ENCODE measurements around the gene SNCB.

Gene SNCB

GRCh38 chr5:176674799-176675198 lies 44.5 kb upstream of the SNCB start:
- H4K20me1 ChIP-seq (ENCODE audit: insufficient read depth, low read length, poor library complexity, severe bottlenecking), result no peaks in the 10 kb centered on the region
- H3K79me2 ChIP-seq (ENCODE audit: insufficient read depth, low read length), result no peaks in the 10 kb centered on the region
- no peak overlapping the region for H3K4me2 ChIP-seq (ENCODE audit: low read depth, low read length, poor library complexity, severe bottlenecking)
- TF ChIP-seq CTCF (conservative IDR thresholded peaks at IDR 0.05; ENCODE audit: low read length) (no peak), EZH2phosphoT487 (IDR thresholded peaks at IDR 0.05; ENCODE audit: borderline replicate concordance) (no peak)
- H3K4me1 ChIP-seq (ENCODE audit: insufficient read depth, low read length, poor library complexity, severe bottlenecking), result peaks cover 12% of the 10 kb centered on the region
- H3K27me3 ChIP-seq (ENCODE audit: insufficient read depth, low read length, poor library complexity, severe bottlenecking), result no peaks in the 10 kb centered on the region
- H3K4me3 ChIP-seq (ENCODE audit: low read length, poor library complexity, severe bottlenecking), result no peak overlapping the region
- H3K36me3 ChIP-seq (ENCODE audit: insufficient read depth, low read length), result no peaks in the 10 kb centered on the region
- H3F3A ChIP-seq (ENCODE audit: low read depth), result no peaks in the 10 kb centered on the region
- no peaks in the 10 kb centered on the region for H3K9me3 ChIP-seq (ENCODE audit: insufficient read depth, low read depth, low read length)
- H3K9ac ChIP-seq (ENCODE audit: low read depth, low read length, poor library complexity, severe bottlenecking), result no peak overlapping the region
- H2AFZ ChIP-seq (ENCODE audit: low read length), result no peak overlapping the region
- H3K9me2 ChIP-seq (replicated peaks; ENCODE audit: low read depth, low read length), result no peaks in the 10 kb centered on the region

- Histone ChIP-seq H2AFZ (ENCODE audit: low read length) (no peak overlapping the region), H4K20me1 (ENCODE audit: insufficient read depth, low read length, poor library complexity, severe bottlenecking) (no peaks in the 10 kb centered on the region), H3K27me3 (ENCODE audit: insufficient read depth, low read length, poor library complexity, severe bottlenecking) (no peaks in the 10 kb centered on the region), H3K4me2 (ENCODE audit: low read depth, low read length, poor library complexity, severe bottlenecking) (no peak overlapping the region), H3K36me3 (ENCODE audit: insufficient read depth, low read length) (no peaks in the 10 kb centered on the region), H3K4me3 (ENCODE audit: low read length, poor library complexity, severe bottlenecking) (no peak overlapping the region), H3K9me3 (ENCODE audit: insufficient read depth, low read depth, low read length) (no peaks in the 10 kb centered on the region), H3F3A (ENCODE audit: low read depth) (no peaks in the 10 kb centered on the region), H3K79me2 (ENCODE audit: insufficient read depth, low read length) (no peaks in the 10 kb centered on the region), H3K9me2 (replicated peaks; ENCODE audit: low read depth, low read length) (no peaks in the 10 kb centered on the region), H3K4me1 (ENCODE audit: insufficient read depth, low read length, poor library complexity, severe bottlenecking) (peaks cover 12% of the 10 kb centered on the region), H3K9ac (ENCODE audit: low read depth, low read length, poor library complexity, severe bottlenecking) (no peak overlapping the region)
- TF ChIP-seq CTCF (conservative IDR thresholded peaks at IDR 0.05; ENCODE audit: low read length) (no peak), EZH2phosphoT487 (IDR thresholded peaks at IDR 0.05; ENCODE audit: borderline replicate concordance) (no peak)
These were observed 43.6 kb upstream of the SNCB start for GRCh38 chr5:176673651-176674583.

GRCh38 chr5:176671890-176672747 lies 41.8 kb upstream of the SNCB start:
- H3K79me2 ChIP-seq (ENCODE audit: insufficient read depth, low read length), result no peaks in the 10 kb centered on the region
- no peaks in the 10 kb centered on the region for H3K36me3 ChIP-seq (ENCODE audit: insufficient read depth, low read length)
- no peak overlapping the region for H3K4me2 ChIP-seq (ENCODE audit: low read depth, low read length, poor library complexity, severe bottlenecking)
- no peaks in the 10 kb centered on the region for H3F3A ChIP-seq (ENCODE audit: low read depth)
- H3K9me2 ChIP-seq (replicated peaks; ENCODE audit: low read depth, low read length), result no peaks in the 10 kb centered on the region
- no peak for TF ChIP-seq CTCF (conservative IDR thresholded peaks at IDR 0.05; ENCODE audit: low read length)
- no peak for TF ChIP-seq EZH2phosphoT487 (IDR thresholded peaks at IDR 0.05; ENCODE audit: borderline replicate concordance)
- no peaks in the 10 kb centered on the region for H3K9me3 ChIP-seq (ENCODE audit: insufficient read depth, low read depth, low read length)
- no peak overlapping the region for H3K9ac ChIP-seq (ENCODE audit: low read depth, low read length, poor library complexity, severe bottlenecking)
- H3K4me3 ChIP-seq (ENCODE audit: low read length, poor library complexity, severe bottlenecking), result no peak overlapping the region
- no peaks in the 10 kb centered on the region for H4K20me1 ChIP-seq (ENCODE audit: insufficient read depth, low read length, poor library complexity, severe bottlenecking)
- H2AFZ ChIP-seq (ENCODE audit: low read length), result no peak overlapping the region
- H3K4me1 ChIP-seq (ENCODE audit: insufficient read depth, low read length, poor library complexity, severe bottlenecking), result peaks cover 12% of the 10 kb centered on the region
- H3K27me3 ChIP-seq (ENCODE audit: insufficient read depth, low read length, poor library complexity, severe bottlenecking), result no peaks in the 10 kb centered on the region

All from Loucy (cell line).